Stimulated activated CD4-positive, alpha-beta T cell treated with anti-CD3 and anti-CD28 coated beads, Interleukin-12 subunit alpha, Interleukin-12 subunit beta, amount 100 ng/mL, for 24 hours (primary cell): ENCODE data around the gene PSMB10.
"Not testable (repeated sequence)": the region's sequence is repeated elsewhere in the genome, so short reads cannot be mapped to it uniquely, and the experiment has no call there.

Experiments used
- DNase-seq, 2 experiments: peaks; one replicate each; pipeline ENCODE4 v3.0.0-alpha.2; 2020; ENCODE audit warnings: low read depth in 2 of 2

Gene PSMB10

DNA sequence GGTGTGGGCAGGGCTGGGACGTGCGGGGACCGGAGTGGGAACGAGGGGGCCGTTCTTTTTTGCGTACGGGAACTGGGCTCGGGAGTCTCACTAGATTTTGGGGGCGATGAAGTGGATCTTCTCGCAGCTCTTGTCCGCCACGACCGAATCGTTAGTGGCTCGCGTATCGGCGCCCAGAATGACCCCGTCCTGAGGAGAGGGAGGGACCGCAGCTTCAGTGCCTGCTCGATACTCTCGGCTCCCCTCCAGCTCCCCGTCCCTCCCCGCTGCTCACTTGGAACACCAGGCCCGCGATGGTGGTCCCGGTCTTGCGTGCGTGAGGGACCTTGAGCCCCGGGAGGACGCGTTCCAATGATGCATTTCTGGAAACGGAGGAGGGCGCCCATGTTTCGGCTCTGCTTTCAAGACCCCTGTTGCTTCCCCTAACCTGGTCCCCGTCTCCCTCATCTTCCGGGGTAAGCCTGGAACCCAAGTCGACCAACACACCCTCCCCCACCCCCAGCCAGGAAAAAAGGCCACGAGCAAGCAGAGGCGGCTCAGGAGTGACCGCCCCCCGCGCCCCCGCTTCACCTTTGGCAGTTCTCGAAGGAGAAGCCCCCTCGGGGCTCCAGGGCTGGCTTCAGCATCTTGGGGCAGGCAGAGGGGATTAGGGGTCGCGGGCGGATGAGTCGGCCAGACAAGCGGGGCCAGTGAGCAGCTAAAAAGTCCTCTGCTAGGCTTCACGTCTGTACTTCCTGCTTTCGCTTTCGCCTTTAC is at the start of gene PSMB10:
PSMB10 (minus strand) TSS at position 727 of the 756 bp plus-strand sequence; CDS start at position 626, 101 bp downstream.
- peak in 1 of 2 experiments; percentile 44 for DNase-seq

DNA sequence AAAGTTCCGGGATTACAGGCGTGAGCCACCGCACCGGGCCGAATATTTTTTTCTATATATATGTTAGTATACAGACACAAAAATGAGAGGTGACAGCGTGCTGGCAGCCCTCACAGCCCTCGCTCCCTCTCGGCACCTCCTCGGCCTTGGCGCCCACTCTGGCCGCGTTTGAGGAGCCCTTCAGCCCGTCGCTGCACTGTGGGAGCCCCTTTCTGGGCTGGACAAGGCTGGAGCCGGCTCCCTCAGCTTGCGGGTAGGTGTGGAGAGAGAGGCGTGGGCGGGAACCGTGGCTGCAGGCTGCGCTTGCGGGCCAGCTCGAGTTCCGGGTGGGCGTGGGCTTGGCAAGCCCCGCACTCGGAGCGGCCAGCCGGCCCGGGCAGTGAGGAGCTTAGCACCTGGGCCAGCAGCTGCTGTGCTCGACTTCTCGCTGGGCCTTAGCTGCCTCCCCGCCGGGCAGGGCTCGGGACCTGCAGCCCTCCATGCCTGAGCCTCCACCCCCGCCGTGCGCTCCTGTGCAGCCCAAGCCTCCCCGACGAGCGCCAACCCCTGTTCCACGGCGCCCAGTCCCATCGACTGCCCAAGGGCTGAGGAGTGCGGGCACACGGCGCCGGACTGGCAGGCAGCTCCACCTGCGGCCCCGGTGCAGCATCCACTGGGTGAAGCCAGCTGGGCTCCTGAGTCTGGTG is 45.5 kb upstream of the PSMB10 start:
- DNase-seq: no peak

DNA sequence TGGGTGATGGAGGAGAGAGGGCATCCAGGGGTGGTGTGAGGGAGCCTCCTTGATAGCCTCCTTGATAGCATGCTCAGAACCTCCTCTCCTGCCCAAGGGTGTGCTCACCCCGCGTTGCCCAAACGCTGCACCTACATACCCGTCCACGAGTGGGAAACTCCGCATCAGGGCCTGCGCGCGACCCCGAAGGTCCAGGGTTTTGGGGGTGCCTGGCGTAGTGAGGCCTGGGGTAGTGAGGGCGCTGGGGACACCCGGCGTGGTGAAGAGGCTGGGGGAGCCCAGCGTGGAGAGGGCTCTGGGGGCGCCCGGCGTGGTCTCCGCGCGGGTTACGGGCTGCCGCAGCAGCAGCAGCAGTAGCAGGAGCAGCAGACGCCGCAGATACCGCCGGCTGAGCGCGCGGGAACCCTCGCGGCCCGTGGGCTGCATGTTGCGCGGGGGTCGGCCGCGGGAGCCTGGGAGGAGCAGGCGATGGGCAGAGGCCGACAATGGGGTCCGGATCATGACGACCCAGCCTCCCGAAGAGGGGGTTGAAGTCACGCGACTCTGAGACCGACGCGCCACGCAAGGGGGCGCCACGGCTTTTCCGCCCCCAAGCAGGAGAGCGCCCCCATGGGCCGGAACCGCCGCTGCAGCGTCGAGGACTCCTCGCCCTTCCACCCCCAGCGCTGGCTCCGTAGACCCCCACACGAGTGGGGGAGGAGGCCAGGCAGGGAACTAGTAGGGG is 43.5 kb upstream of the PSMB10 start, which contains the start of gene DPEP3:
DPEP3 (minus strand) TSS at position 545 of the 724 bp plus-strand sequence; CDS start at position 426, 119 bp downstream.
- DNase-seq: no peak

DNA sequence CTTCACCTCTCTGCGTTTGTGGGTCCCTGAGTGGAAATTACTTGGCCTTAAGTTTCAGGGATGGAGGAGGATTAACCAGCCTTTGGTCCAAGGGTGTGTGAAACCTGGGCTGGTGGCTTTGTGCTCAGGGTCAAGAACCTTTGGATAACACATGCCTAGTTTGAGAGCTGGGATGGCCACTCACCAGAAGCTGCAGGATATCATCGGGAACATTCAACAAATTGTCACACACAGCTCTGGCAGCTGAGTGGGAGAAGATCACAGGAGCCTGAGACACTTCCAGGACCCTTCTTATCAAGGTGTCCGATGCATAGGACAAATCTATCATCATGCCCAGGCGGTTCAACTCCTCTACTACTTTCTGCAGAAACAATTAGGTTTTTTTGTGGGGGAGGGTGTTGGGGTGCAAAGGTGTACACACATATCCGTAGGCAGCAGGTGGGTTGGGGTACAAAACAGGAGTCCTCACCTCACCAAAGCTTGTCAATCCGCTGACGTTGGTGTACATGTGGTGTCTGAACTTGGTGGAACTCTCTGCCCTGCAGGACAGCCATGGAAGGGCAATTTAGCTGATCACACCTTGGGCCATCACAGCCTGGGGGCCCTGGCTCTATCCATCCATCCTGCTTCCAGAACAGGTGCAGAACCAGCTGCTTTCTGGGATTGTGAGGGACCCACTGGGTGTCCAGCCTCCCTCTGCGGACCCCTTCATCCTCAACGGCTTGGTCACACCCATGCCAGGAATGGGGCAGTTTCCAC is 41.0 kb upstream of the PSMB10 start:
- DNase-seq: no peak

DNA sequence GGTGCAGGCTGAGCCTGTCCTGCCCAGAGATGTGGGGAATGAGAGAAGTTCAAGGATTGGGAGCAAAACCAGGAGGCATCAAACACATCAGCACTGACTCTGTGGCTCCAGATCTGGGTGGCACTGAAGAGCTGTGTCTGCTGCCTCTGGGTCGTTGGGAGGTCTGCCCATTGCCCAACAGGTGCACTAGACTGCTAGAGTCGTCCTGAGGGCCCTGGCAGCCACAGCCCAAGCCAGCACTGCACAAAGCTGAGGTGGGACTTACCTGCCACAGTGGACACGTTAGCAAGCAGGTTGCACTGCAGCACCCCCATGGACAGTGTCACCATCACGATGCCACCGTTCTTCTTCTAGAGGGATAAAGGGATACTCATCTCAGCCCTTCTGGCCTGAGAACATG is 40.4 kb upstream of the PSMB10 start:
- no peak for DNase-seq

DNA sequence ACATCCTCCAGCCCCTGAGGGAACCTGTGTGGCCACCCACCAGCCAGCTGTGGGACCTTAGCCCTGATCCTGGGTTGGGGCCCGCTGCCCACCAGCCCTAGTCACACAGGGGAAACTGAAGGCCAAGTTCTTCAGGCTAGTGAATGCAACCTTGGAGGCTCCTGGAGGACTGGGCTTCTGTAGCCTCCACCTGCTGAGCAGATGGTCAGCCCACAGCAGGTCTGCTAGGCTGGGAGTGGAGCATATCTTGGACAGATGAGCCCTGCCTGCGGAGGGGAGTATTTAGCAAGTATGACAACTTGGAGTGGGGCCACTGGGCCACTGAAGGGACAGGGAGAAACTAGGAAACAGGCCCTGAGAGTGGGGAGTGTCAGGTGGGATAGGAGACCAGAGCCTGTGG is 39.6 kb upstream of the PSMB10 start:
- no peak for DNase-seq

DNA sequence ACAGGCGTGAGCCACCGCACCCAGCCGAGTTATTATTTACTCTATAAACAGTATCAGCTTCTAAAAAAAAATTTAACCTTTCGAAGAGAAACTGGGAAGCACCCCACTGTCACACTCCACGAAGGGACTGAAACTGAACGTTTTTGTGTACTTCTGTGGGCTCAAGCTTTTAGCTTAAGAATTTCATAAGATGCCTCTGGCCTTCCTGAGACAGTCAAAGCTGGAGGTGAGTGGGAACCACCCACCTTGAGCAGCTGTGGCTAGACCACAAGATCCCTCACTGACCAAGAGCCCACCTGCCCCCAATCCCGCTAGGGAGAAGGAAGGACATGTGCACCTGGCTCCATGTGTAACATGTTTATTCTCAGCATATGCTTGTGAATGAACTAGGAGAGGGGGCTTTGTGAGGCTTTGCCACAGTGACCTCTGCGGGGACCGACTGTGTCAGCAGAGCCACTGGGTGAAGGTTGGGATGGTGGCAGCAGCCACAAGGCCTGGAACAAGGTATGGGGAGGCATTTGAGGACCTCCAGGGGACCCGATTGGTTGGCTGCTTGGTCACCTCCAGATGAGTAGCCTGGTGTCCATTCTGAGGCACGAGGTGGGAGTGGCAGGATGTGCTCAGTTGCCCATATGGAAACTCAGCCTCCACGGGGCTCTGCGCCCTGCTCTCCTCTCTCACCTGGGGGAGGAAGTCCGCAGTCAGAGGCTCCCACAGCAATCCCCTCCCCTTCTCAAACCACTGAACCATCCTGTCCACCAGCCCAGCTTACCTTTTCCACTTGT is 38.9 kb upstream of the PSMB10 start:
- no peak for DNase-seq

DNA sequence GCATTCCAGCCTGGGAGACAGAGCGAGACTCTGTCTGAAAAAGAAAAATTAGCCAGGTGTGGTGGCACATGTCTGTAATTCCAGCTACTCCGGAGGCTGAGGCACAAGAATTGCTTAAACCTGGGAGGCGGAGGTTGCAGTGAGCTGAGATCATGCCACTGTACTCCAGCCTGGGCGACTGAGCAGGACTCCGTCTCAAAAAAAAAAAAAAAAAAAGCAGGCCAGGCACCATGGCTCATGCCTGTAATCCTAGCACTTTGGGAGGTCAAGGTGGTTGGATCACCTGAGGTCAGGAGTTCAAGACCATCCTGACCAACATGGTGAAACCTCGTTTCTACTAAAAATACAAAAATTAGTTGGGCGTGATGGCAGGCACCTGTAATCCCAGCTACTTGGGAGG is 35.6 kb upstream of the PSMB10 start:
- not testable (repeated sequence) for DNase-seq

DNA sequence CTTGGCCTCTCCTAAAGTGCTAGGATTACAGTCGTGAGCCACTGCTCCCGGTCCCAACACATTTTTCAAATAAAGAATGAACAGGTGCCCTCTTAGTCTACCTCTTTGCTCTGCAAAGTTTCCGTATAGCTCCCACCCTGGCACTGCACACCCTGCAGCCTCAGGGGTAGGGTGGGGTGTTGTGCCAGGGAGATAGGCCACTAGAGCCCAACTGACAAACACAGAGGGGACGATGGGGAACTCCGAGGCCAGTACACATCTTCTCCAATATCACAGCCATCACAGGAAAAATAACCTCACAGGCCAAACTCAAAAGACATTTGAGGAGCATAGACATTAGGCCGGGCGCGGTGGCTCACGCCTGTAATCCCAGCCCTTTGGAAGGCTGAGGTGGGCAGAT is 34.5 kb upstream of the PSMB10 start:
- no peak for DNase-seq

DNA sequence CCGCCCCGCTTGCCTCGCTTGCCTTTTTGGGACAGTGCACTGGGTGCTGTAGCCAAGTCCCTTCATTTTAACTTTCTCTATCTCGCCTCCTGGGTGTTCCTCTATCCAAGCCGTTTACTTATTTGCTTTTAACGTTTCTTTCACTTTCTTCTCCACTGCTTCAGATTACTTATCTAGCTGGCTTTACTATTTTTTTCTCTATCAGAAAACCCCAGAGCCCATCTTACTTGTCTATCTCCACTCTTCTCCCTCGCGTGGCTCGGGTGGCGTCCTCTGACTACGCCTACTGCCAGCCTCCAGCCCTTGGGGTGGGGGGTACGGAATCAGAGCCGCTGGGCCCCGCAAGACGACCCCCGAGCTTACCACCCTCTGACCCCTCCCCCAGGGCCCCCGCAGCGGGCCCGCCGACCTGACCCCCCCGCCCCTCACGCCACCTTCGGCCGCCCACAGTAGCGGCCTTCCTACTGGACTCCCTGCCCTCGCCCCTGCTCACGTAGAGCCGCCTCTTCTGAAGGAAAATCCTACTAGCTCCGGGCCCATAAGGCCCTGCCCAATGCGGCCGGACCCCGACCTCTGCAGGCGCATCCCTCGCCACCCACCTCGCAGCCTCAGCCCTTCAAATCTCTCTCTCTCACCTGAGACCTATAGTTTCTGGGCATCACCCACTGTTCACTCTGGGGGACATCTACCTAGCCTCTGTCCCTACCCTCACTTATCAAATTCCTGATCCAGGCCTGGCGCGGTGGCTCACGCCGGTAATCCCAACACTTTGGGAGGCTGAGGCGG is 32.8 kb upstream of the PSMB10 start:
- DNase-seq: no peak

DNA sequence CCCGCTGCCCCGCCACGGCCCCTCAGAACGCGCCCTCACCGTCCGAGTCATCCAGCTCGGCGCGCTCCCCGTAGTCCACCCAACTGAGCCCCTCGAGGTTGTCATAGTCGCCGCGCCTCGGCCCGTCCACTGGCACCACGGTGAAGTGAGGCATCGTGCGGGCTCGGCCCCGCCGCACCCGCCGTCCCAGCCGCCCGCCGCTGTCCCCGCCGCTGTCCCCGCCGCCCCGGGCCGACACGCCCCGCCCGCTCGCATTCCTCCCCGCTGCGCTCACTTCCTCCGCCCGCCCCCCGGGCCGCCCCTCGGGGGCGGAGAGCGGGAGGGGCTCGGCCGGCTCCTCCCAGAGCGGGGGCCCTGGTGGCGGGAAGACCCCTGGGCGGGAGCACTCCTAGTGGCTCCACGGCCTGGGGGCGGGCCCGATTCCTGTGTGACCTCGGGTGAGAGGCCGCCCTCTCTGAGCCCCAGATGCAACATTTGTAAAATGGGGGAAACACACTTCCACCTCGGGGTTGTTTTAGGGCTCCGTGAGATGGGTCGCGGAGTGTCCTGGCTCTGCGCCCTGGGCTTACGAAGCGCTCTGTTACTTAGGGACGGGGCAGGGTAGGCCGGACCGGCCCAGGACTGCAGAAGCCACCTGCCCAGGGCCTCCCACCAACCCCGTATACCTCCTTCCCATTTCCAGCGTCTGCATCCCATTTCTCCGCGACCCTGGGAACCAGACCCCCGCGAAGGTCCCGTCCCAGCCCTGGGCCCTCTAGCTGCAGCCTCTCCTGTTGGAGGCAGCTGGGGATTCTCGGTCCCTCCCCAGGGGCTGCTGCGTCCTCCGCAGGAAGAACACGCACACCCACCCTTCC is 32.0 kb upstream of the PSMB10 start, which contains the start of gene SLC12A4:
SLC12A4 (minus strand) TSS at position 238 of the 854 bp plus-strand sequence; CDS start at position 154, 84 bp downstream.
- DNase-seq: peak; percentile 71 to 85

DNA sequence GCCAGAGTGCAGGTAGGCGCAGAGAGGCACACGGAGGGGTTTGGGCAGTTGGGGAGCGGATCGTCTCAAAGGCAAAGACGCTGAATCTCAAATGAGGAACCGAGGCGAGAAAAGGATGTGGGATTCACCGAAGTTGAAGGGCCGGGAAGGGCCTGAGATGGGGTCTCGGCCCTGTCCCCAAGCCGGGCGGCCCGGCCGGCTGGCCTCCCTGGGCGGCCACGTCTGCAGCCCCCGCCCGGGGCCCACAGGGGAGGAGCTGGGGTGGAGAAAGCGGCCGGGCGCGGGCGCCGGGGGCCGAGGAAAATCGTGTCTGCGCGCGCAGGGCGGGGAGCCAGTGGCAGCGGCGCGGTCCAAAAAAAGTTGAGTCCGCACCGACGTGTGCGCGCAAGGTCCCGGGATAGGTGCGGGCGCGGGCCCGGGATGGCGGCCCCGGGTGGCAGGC is 31.3 kb upstream of the PSMB10 start:
- peak in 1 of 2 experiments; percentile 39 for DNase-seq

DNA sequence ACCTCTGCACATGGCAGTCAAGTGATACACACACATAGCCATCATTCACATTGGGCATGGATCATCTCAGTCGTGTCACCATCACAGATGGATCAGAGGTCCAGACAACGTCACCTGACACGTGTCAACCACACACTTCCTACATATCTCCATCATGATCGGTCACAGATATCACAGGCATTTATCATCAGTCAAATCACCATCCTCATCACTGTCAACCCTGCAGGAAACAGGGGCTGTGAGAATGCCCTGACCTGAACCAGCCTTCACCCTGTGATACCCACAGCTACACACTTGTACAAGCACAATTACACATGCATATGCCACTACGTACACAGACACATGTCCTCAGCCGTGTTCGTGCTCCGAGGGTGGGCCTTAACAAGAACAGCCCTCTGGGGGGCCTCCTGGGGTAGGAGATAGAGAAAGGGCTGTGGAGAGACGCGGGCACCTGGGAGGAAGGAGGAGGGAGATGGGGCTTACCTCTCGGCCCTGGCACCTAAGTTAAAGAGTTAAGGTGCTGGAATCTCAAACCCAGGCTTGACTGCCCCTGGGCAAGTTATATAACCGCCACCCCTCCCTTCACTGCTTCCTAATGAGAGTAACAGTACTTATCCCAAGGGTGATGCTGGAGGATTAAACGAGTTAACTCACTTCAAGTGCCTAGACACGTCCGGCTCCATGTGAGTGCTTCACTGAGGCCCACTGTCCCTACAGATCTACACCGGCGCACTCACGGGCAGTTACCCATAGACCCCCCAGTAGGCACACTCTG is 30.7 kb upstream of the PSMB10 start:
- no peak for DNase-seq

DNA sequence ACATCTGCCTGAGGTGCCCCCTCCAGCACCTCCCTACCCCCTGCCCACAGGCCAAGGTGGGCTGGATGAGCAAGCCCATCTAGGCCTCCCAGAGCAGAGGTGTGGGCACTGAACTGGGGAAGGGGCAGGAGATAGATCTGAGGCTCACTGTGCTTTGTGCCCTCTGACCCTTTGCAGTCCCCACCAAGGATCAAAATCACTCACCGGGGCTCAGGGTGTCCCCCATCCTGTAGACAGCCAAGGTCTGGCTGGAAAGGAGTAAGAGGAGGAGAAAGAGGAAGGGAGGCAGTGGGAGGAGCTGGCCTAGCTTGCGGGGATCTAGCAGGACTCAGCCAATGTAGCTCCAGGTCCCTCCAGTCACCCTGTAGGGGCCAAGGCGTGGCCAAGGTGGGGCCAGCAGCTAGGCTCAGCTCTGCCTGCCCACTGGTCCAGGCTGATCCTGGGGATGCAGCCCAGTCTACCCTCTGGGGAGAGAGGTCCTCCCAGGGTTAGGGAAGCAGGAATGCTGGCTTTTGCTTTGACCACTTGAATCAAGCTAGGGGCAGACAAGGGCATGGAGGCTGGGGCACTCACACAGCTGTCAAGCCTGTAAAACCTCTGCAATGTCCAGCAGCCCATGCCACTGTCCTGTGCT is 30.0 kb upstream of the PSMB10 start:
- no peak for DNase-seq

DNA sequence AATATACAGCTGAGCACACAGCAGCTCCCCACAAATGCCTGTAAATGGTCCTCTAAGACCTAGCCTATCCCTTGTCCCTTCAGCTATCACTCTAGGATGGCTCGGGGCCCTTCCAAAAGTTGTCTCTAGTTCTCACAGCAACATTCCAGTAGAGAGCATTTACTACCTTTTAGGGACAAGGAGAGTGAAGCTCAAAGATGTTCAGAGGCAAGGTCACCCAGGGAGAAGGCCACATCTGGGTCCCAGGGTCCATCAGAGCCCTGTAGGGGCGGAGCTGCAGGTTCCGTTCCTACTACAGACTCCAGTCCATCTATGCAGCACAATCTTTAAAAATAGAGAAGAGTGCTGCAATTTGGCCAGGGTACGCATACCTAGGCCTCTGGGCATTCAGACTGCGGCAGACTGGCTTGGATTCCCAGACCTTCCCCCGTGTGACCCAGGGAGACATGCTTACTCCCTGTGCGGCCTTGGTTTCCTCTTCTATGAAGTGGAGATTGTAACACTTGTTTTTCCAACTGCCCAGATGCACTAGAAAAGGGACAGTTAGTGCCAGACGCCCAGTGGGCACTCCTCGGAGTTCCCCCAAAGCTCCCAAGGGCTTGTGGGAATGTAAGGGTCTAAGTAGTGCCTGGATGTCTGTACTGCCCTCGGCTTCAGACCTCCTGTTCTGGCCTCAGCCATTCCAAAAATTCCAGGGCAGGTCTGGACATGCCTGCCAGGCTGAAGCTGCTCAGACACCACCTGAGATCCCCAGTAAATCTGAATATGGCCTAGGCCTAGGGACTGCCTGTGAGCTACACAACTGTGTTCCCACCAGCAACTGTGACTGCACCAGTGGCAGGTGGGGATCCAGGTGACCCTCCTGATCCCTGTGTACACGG is 29.3 kb upstream of the PSMB10 start:
- DNase-seq: no peak

DNA sequence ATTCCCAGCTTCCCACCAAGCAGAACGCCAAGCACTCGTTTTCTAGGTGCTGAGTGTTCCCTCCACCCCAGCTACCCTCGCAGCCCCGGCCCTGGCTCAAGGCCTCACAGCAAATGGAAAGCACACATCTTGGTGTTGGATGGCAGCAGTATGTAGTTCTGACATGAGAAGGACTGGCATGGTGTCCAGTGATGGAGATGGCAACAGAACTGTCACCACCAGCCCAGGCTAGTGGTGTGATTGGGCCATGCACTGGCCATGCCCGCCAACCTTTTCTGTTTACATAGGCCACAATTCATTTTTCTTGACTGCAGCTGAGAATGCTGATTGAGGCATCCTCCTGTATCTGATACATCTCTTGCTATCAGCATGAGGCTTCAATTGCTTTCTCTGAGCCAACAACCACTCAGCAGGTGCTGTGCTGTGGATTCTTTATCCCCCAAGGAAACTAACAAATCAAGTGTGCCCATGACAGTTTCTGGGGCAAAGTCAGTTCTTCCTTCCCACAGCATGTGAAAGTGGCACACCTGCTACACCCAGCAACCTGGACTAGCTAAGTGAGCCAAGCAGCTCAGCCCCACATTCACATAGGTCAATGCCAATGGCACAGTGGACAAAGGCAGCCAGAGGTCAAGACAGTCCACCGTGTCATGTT is 28.0 kb upstream of the PSMB10 start:
- no peak for DNase-seq
